ENCODE data around the gene GH1. TPM values are rescaled to one million over a fixed set of nuclear protein-coding genes. Genes with fewer than 3 reads are reported as not detected.
"Not testable (repeated sequence)": the region's sequence is repeated elsewhere in the genome, so short reads cannot be mapped to it uniquely, and the experiment has no call there.

The GH1 gene
- total RNA-seq, 1 experiment from 2014 or later: not detected

DNA sequence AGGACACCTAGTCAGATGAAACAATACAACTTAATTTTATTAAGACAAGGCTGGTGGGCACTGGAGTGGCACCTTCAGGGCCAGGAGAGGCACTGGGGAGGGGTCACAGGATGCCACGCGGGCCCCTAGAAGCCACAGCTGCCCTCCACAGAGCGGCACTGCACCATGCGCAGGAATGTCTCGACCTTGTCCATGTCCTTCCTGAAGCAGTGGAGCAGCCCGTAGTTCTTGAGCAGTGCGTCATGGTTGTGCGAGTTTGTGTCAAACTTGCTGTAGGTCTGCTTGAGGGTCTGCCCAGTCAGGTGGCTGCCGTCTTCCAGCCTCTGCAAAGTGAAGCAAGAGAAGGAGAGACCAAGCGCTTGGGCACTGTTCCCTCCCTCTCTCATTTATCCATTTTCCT lies 9.1 kb downstream of the GH1 start:
- ATAC-seq; POLR2A ChIA-PET; H3K4me2 ChIP-seq (ENCODE audit: low read length); DNase-seq (ENCODE audit: low read depth, low spot score); intact Hi-C loops (cut with micrococcal nuclease); H3K27ac ChIP-seq (ENCODE audit: low read depth, low read length); RAD21 ChIA-PET (ENCODE audit: low non-redundant PET in 1 of 2, low total read pairs in 2 of 2, uncharacterized antibody in 2 of 2, unreplicated experiment in 2 of 2); H4K20me1 ChIP-seq (ENCODE audit: insufficient read depth); H3K36me3 ChIP-seq (ENCODE audit: control insufficient read depth in 1 of 2, insufficient read depth in 2 of 2, low read length in 2 of 2); H3K9ac ChIP-seq (ENCODE audit: low read length); H3K9me2 ChIP-seq (ENCODE audit: insufficient read depth); H2AFZ ChIP-seq (ENCODE audit: low read depth, low read length, poor library complexity, severe bottlenecking); CTCF ChIA-PET; H3K27me3 ChIP-seq (ENCODE audit: insufficient read depth, low read length); BruUV-seq (replicated peaks); H3K79me2 ChIP-seq (ENCODE audit: insufficient read depth, low read length); H3K9me3 ChIP-seq (ENCODE audit: control insufficient read depth in 1 of 2, insufficient read depth in 1 of 2, low read depth in 1 of 2, low read length in 2 of 2); H3K4me3 ChIP-seq (replicated peaks in 1 of 2; ENCODE audit: low read depth in 1 of 2, low read length in 2 of 2); H3K4me1 ChIP-seq (ENCODE audit: control insufficient read depth in 1 of 2, insufficient read depth in 2 of 2, low read length in 2 of 2): not testable (repeated sequence)

DNA sequence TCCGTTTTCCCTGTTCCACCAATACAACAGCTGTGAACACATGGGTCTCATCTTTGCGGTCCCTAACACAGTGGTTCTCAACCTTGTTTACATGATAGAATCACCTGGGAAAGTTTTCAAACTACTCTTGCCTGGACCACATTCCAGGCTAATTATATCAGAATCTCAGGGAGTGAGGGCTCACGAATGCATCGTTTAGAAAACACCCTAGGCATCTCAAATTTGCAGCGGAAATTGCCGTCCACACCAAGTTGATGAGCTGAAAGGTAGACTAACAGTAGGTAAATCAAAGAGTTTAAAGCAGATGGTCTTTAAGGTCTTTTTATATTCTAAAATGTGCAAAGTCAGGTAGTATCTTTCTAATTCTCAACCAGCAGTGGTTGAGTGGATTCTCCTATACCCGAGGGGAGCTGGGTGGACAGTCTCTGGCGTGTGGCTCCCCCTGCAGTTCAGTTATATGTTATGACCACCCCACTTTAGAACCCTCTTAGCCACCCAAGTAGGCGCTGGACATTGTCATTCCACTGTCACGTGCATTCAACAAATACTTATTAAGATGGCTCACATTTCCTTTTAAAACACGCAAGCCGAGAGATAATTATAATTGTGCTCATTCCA lies 11.4 kb downstream of the GH1 start:
- H3K27ac ChIP-seq (ENCODE audit: low read depth, low read length); H3K4me3 ChIP-seq (replicated peaks in 1 of 2; ENCODE audit: low read depth in 1 of 2, low read length in 2 of 2); H2AFZ ChIP-seq (ENCODE audit: low read depth, low read length, poor library complexity, severe bottlenecking); RAD21 ChIA-PET (ENCODE audit: low non-redundant PET in 1 of 2, low total read pairs in 2 of 2, uncharacterized antibody in 2 of 2, unreplicated experiment in 2 of 2); BruUV-seq (replicated peaks); H3K9ac ChIP-seq (ENCODE audit: low read length); POLR2A ChIA-PET; H3K9me2 ChIP-seq (ENCODE audit: insufficient read depth); H3K79me2 ChIP-seq (ENCODE audit: insufficient read depth, low read length); intact Hi-C loops (cut with micrococcal nuclease); H3K4me1 ChIP-seq (ENCODE audit: control insufficient read depth in 1 of 2, insufficient read depth in 2 of 2, low read length in 2 of 2); H3K36me3 ChIP-seq (ENCODE audit: control insufficient read depth in 1 of 2, insufficient read depth in 2 of 2, low read length in 2 of 2); H3K4me2 ChIP-seq (ENCODE audit: low read length); H4K20me1 ChIP-seq (ENCODE audit: insufficient read depth); H3K27me3 ChIP-seq (ENCODE audit: insufficient read depth, low read length); DNase-seq (ENCODE audit: low read depth, low spot score); H3K9me3 ChIP-seq (ENCODE audit: control insufficient read depth in 1 of 2, insufficient read depth in 1 of 2, low read depth in 1 of 2, low read length in 2 of 2): not testable (repeated sequence)
- peak; percentile 69 for ATAC-seq
- CTCF ChIA-PET: interaction anchor here (0.8 to 1.6 kb wide), 7 partner anchors 11 to 482 kb away, joined by 3 to 7 read pairs (median 4); partner anchors contain the start of gene GH1
- TF ChIP-seq, protein P1, sequence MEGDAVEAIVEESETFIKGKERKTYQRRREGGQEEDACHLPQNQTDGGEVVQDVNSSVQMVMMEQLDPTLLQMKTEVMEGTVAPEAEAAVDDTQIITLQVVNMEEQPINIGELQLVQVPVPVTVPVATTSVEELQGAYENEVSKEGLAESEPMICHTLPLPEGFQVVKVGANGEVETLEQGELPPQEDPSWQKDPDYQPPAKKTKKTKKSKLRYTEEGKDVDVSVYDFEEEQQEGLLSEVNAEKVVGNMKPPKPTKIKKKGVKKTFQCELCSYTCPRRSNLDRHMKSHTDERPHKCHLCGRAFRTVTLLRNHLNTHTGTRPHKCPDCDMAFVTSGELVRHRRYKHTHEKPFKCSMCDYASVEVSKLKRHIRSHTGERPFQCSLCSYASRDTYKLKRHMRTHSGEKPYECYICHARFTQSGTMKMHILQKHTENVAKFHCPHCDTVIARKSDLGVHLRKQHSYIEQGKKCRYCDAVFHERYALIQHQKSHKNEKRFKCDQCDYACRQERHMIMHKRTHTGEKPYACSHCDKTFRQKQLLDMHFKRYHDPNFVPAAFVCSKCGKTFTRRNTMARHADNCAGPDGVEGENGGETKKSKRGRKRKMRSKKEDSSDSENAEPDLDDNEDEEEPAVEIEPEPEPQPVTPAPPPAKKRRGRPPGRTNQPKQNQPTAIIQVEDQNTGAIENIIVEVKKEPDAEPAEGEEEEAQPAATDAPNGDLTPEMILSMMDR (IDR thresholded peaks at IDR 0.05 in 2 of 3, conservative IDR thresholded peaks at IDR 0.05 in 1 of 3; ENCODE audit: borderline replicate concordance in 1 of 3, insufficient read depth in 1 of 3, low read depth in 2 of 3, low read length in 2 of 3): peak; percentile 10 to 44 (median 32); a peak in 3 of 6 replicates
- peak; percentile 19; the same call in 1 of the 2 replicates for TF ChIP-seq RAD21 (IDR thresholded peaks at IDR 0.05; ENCODE audit: low read depth)

DNA sequence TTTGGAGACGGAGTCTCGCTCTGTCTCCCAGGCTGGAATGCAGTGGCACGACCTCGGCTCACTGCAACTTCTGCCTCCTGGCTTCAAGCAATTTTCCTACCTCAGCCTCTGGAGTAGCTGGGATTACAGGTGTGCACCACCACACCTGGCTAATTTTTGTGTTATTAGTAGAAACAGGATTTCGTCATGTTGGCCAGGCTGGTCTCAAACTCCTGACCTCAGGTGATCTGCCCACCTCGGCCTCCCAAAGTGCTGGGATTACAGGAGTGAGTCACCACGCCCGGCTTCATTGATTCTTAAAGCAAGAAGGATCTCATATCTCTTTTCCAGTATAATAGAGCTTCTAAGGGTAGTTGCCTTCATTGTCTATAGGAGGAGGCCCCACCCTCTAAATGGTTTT lies 13.8 kb downstream of the GH1 start:
- intact Hi-C loops (cut with micrococcal nuclease); H3K9ac ChIP-seq (ENCODE audit: low read length); H3K4me2 ChIP-seq (ENCODE audit: low read length); H3K9me3 ChIP-seq (ENCODE audit: control insufficient read depth in 1 of 2, insufficient read depth in 1 of 2, low read depth in 1 of 2, low read length in 2 of 2); H4K20me1 ChIP-seq (ENCODE audit: insufficient read depth); H2AFZ ChIP-seq (ENCODE audit: low read depth, low read length, poor library complexity, severe bottlenecking); H3K27ac ChIP-seq (ENCODE audit: low read depth, low read length); POLR2A ChIA-PET; H3K9me2 ChIP-seq (ENCODE audit: insufficient read depth); H3K79me2 ChIP-seq (ENCODE audit: insufficient read depth, low read length); H3K4me3 ChIP-seq (replicated peaks in 1 of 2; ENCODE audit: low read depth in 1 of 2, low read length in 2 of 2); H3K4me1 ChIP-seq (ENCODE audit: control insufficient read depth in 1 of 2, insufficient read depth in 2 of 2, low read length in 2 of 2); BruUV-seq (replicated peaks); ATAC-seq; DNase-seq (ENCODE audit: low read depth, low spot score); H3K36me3 ChIP-seq (ENCODE audit: control insufficient read depth in 1 of 2, insufficient read depth in 2 of 2, low read length in 2 of 2); H3K27me3 ChIP-seq (ENCODE audit: insufficient read depth, low read length): not testable (repeated sequence)
- CTCF ChIA-PET: interaction anchor here (0.7 to 2.2 kb wide), 7 partner anchors 16 to 515 kb away, joined by 3 to 19 read pairs (median 5); no protein-coding TSS in a partner anchor
- RAD21 ChIA-PET (ENCODE audit: low non-redundant PET in 1 of 2, low total read pairs in 2 of 2, uncharacterized antibody in 2 of 2, unreplicated experiment in 2 of 2): interaction anchor here in 1 of 2 experiments (0.7 kb wide), 1 partner anchor 224 kb away, joined by 5 read pairs; no protein-coding TSS in a partner anchor
